Common myeloid progenitor, CD34-positive (primary cell): Measurements from ENCODE around the gene P4HB.

Experiments used
- CTCF ChIA-PET: fragments of 350-600 bp; sonication (Branson Sonifier 250); formaldehyde crosslinking; loops from one replicate; lab custom pipeline; 2021; ENCODE audit warnings: antibody characterized with exemption; lab: Charles Lee
- POLR2A ChIA-PET: fragments of 350-600 bp; sonication (Branson Sonifier 250); formaldehyde crosslinking; loops from one replicate; lab custom pipeline; 2021; ENCODE audit warnings: antibody characterized with exemption; lab: Charles Lee
- DNase-seq, 3 donors: peaks; one replicate each; pipeline versions ENCODE4 v3.0.0 to v3.0.0-alpha.2; 2013
- H3K27ac ChIP-seq, 2 experiments: 1 replicate in 1 of 2; 2 replicates in 1 of 2; pipeline ENCODE4 v1.7.0; 2013; ENCODE audit warnings: inconsistent platforms in 2 of 2, low read length in 2 of 2, mild to moderate bottlenecking in 2 of 2, low read depth in 1 of 2, moderate library complexity in 1 of 2; ENCODE audit not compliant: severe bottlenecking in 2 of 2, insufficient read depth in 1 of 2, poor library complexity in 1 of 2
- H3K27me3 ChIP-seq, 5 experiments: replicated peaks in 2 of 5; 1 replicate in 3 of 5; 2 replicates in 2 of 5; pipeline versions ENCODE4 v1.6.1 to v1.7.0; 2013; ENCODE audit warnings: low read length in 4 of 5, mild to moderate bottlenecking in 2 of 5, moderate library complexity in 2 of 5, inconsistent platforms in 1 of 5; ENCODE audit not compliant: insufficient read depth in 5 of 5, control insufficient read depth in 4 of 5
- H3K36me3 ChIP-seq, 4 experiments: 1 replicate in 2 of 4; 2 replicates in 2 of 4; pipeline versions ENCODE4 v1.6.1 to v1.7.0; 2013; ENCODE audit warnings: low read length in 3 of 4, control low read depth in 1 of 4, mild to moderate bottlenecking in 1 of 4; ENCODE audit not compliant: control insufficient read depth in 4 of 4, insufficient read depth in 4 of 4
- H3K4me1 ChIP-seq, 4 experiments: 1 replicate in 3 of 4; 2 replicates in 1 of 4; pipeline versions ENCODE4 v1.6.1 to v1.7.1; 2013; ENCODE audit warnings: low read length in 3 of 4, mild to moderate bottlenecking in 3 of 4, control low read depth in 1 of 4, inconsistent platforms in 1 of 4, moderate library complexity in 1 of 4; ENCODE audit not compliant: control insufficient read depth in 4 of 4, insufficient read depth in 4 of 4; ENCODE audit errors: control extremely low read depth in 1 of 4
- H3K4me3 ChIP-seq, 7 experiments: 1 replicate in 4 of 7; 2 replicates in 3 of 7; pipeline versions ENCODE4 v1.5.1 to v1.7.0; 2013; ENCODE audit warnings: mild to moderate bottlenecking in 7 of 7, low read length in 6 of 7, moderate library complexity in 6 of 7, inconsistent platforms in 2 of 7, low read depth in 2 of 7, control low read depth in 1 of 7; ENCODE audit not compliant: insufficient read depth in 4 of 7, control insufficient read depth in 1 of 7; ENCODE audit errors: extremely low read depth in 1 of 7
- H3K9me3 ChIP-seq, 5 experiments: 1 replicate in 4 of 5; 2 replicates in 1 of 5; pipeline versions ENCODE4 v1.6.1 to v1.7.1; 2013; ENCODE audit warnings: low read length in 4 of 5, mild to moderate bottlenecking in 2 of 5, inconsistent platforms in 1 of 5, low read depth in 1 of 5, moderate library complexity in 1 of 5; ENCODE audit not compliant: control insufficient read depth in 4 of 5, insufficient read depth in 2 of 5; ENCODE audit errors: control extremely low read depth in 1 of 5
- WGBS: methylation state at CpG from one replicate; pipeline ENCODE4 v1.1.5; 2013; ENCODE audit not compliant: insufficient coverage; 5-methylcytosine and 5-hydroxymethylcytosine counted together

Gene P4HB

GRCh38 chr17:81822312-81822637 lies 38.1 kb downstream of the P4HB start:
- peaks cover 2 to 24% (median 14%) of the 10 kb centered on the region in 4 experiments for H3K36me3 ChIP-seq
- CTCF ChIA-PET, result interaction anchor here (0.8 to 2.3 kb wide), 5 partner anchors 8 to 92 kb away, joined by 3 to 9 read pairs (median 4); partner anchors contain the start of genes MCRIP1 and PPP1R27

GRCh38 chr17:81821603-81822311 lies 38.6 kb downstream of the P4HB start:
- peaks cover 0 to 12% (median 5%) of the 10 kb centered on the region in 4 experiments for H3K4me1 ChIP-seq
- no peak overlapping the region for H3K4me3 ChIP-seq
- peaks cover 2 to 24% (median 14%) of the 10 kb centered on the region in 4 experiments for H3K36me3 ChIP-seq
- CTCF ChIA-PET, result interaction anchor here (0.8 to 2.3 kb wide), 5 partner anchors 8 to 92 kb away, joined by 3 to 9 read pairs (median 4); partner anchors contain the start of genes MCRIP1 and PPP1R27
- H3K9me3 ChIP-seq, result no peaks in the 10 kb centered on the region
- POLR2A ChIA-PET, result interaction anchor here (0.9 kb wide), 1 partner anchor 34 kb away, joined by 3 read pairs; no protein-coding TSS in a partner anchor
- peak in 2 of 3 donors; percentile 26 to 30 for DNase-seq
- H3K27me3 ChIP-seq, result peaks cover 0 to 19% (median 3%) of the 10 kb centered on the region in 5 experiments
- H3K27ac ChIP-seq, result peak overlapping the region in 1 of 2 experiments; percentile 54
- WGBS, result 66% methylated on average over 17 of the region's 20 CpGs

More at GRCh38 chr17:81822312-81822637, 38.1 kb downstream of the P4HB start:
- Histone ChIP-seq H3K9me3 (no peaks in the 10 kb centered on the region), H3K4me1 (peaks cover 0 to 12% (median 5%) of the 10 kb centered on the region in 4 experiments), H3K27me3 (peaks cover 0 to 19% (median 3%) of the 10 kb centered on the region in 5 experiments), H3K4me3 (no peak overlapping the region), H3K27ac (peak overlapping the region in 1 of 2 experiments; percentile 54)
- 83% methylated on average over 5 of the region's 8 CpGs for WGBS
- no peak for DNase-seq
- POLR2A ChIA-PET, result interaction anchor here (0.9 kb wide), 1 partner anchor 33 kb away, joined by 3 read pairs; no protein-coding TSS in a partner anchor

- POLR2A ChIA-PET, result no interaction called here
- Histone ChIP-seq H3K27ac (no peak overlapping the region), H3K4me1 (peaks cover 0 to 12% (median 5%) of the 10 kb centered on the region in 4 experiments), H3K9me3 (no peaks in the 10 kb centered on the region), H3K4me3 (no peak overlapping the region), H3K36me3 (peaks cover 2 to 24% (median 14%) of the 10 kb centered on the region in 4 experiments), H3K27me3 (peaks cover 0 to 19% (median 3%) of the 10 kb centered on the region in 5 experiments)
- CTCF ChIA-PET, result interaction anchor here (1.2 to 2.3 kb wide), 4 partner anchors 8 to 82 kb away, joined by 4 to 9 read pairs (median 4); partner anchors contain the start of genes MCRIP1 and PPP1R27
- DNase-seq, result no peak
- WGBS, result 95% methylated on average over 8 of the region's 8 CpGs
These were observed 39.2 kb downstream of the P4HB start for GRCh38 chr17:81821147-81821546.

GRCh38 chr17:81819708-81820107 lies 40.6 kb downstream of the P4HB start:
- WGBS, result 29% methylated on average over 1 of the region's 13 CpGs
- H3K4me3 ChIP-seq, result no peak overlapping the region
- H3K4me1 ChIP-seq, result peaks cover 0 to 12% (median 5%) of the 10 kb centered on the region in 4 experiments
- peaks cover 0 to 22% (median 3%) of the 10 kb centered on the region in 5 experiments for H3K27me3 ChIP-seq
- DNase-seq, result no peak
- H3K36me3 ChIP-seq, result peaks cover 2 to 24% (median 13%) of the 10 kb centered on the region in 4 experiments
- CTCF ChIA-PET, result interaction anchor here (1.5 to 1.6 kb wide), 2 partner anchors 9 to 11 kb away, joined by 4 to 5 read pairs; no protein-coding TSS in a partner anchor
- POLR2A ChIA-PET, result no interaction called here
- H3K27ac ChIP-seq, result no peak overlapping the region
- no peaks in the 10 kb centered on the region for H3K9me3 ChIP-seq

- Histone ChIP-seq H3K4me1 (peaks cover 0 to 12% (median 5%) of the 10 kb centered on the region in 4 experiments), H3K36me3 (peaks cover 0 to 7% (median 2%) of the 10 kb centered on the region in 4 experiments), H3K9me3 (no peaks in the 10 kb centered on the region), H3K27me3 (peaks cover 0 to 22% (median 3%) of the 10 kb centered on the region in 5 experiments), H3K4me3 (no peak overlapping the region), H3K27ac (no peak overlapping the region)
- no peak for DNase-seq
- ChIA-PET POLR2A (no interaction called here), CTCF (interaction anchor here (0.7 kb wide), 1 partner anchor 37 kb away, joined by 3 read pairs; no protein-coding TSS in a partner anchor)
- WGBS, result 57% methylated on average over 4 of the region's 7 CpGs
These were observed 42.6 kb downstream of the P4HB start for GRCh38 chr17:81817758-81818147.

- CTCF ChIA-PET, result interaction anchor here (1.6 kb wide), 1 partner anchor 85 kb away, joined by 5 read pairs; no protein-coding TSS in a partner anchor
- Histone ChIP-seq H3K36me3 (no peaks in the 10 kb centered on the region), H3K27me3 (peaks cover 0 to 29% (median 3%) of the 10 kb centered on the region in 5 experiments), H3K4me1 (no peaks in the 10 kb centered on the region), H3K4me3 (no peak overlapping the region), H3K9me3 (no peaks in the 10 kb centered on the region), H3K27ac (no peak overlapping the region)
- DNase-seq, result no peak
- WGBS, result no CpG with 5 or more reads among the region's 2 CpGs
- POLR2A ChIA-PET, result no interaction called here
These were observed 44.7 kb downstream of the P4HB start for GRCh38 chr17:81815646-81815986.
